GM20431 (cell line): ENCODE data around the gene GRK6.

Experiments
- in situ Hi-C: fragments of 300-500 bp; cut with MseI, MboI; formaldehyde crosslinking; loops from one replicate; pipeline ENCODE4 v1.15.0; 2020; ENCODE audit warnings: low sequenced_read_pairs; ENCODE audit not compliant: unreplicated experiment

GRK6 gene

DNA sequence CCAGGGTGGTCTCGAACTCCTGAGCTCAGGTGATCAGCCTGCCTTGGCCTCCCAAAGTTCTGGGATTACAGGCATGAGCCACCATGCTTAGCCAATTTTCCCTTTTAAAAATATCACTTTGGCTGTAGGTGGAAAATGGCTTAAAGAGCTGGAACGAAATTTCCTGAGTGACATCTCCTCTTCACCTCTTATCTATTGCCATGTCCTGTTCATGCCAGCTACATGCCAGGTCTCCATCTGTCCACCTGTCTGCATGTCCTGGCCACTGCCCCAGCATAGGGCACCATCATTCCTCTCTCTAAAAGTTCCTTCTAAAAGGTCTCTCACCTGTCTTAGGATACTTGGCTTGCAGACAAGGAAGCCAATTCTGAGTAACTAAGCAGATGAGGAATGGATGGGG lies 2.8 kb upstream of the GRK6 start:
- in situ Hi-C loops = no loop called here

DNA sequence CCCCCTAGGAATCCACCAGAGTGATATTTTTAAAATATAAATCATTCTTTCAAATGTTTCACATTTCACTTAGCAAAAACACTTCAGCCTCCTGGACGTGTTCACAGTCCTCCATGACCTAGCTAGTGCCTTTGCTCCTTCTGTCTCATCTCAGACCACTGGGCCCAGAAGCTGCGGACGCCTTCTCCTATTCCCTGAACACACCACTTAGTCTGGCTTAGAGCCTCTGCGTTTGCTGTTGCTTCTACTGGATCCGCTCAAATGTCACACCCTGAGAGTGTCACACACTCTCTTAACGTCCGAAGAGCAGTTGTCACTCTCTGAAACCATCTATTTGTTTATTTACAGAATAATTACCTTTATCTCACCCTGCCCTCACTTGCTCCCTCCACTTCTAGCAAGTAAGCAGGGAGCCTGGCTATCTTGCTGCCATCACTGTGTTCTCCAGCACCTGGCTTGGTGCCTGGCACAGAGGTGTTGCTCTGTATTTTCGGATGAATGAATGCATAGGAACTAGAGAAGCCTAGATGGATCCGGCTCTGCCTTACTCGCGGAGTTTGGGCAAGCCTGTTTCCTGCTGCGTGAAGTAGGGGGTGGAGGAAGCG lies 1.2 kb upstream of the GRK6 start:
- in situ Hi-C loops = no loop called here

DNA sequence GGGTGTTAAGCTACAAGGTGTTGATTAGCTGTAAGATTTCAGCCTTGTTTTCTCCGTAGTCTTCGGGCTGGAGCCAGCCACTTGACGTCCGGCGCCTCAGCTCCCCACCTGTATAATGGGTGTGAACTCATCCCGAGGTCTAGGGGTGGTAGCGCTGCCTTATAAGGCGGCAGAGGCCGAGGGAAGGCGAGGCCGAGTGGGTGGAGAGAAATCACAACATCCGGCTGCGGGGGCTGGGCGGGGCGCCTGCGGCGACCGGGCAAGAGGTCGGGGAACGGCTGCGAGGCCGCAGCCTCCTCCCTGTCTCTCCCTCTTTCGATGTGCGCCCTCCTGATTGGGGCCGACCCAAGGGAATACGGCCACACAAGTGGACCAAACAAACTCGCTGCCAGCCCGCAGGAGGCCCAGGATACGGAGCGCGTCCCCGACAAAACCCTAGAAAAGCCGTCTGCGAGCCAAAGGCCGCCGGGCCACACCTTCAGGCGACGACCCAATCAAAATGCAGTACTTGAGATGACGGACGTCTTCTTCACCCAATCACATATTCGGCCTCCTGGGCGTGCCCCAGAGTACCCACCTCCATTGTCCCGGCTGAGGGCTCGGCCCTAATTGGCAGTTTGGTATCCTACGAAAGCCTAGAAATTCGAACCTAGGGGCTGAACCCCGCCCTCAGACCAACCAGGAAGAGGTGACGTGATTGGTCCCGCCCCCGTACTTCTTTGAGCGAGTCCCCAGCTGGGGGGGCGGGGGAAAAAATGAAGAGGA lies 493 bp upstream of the GRK6 start:
- in situ Hi-C loops = no loop called here

DNA sequence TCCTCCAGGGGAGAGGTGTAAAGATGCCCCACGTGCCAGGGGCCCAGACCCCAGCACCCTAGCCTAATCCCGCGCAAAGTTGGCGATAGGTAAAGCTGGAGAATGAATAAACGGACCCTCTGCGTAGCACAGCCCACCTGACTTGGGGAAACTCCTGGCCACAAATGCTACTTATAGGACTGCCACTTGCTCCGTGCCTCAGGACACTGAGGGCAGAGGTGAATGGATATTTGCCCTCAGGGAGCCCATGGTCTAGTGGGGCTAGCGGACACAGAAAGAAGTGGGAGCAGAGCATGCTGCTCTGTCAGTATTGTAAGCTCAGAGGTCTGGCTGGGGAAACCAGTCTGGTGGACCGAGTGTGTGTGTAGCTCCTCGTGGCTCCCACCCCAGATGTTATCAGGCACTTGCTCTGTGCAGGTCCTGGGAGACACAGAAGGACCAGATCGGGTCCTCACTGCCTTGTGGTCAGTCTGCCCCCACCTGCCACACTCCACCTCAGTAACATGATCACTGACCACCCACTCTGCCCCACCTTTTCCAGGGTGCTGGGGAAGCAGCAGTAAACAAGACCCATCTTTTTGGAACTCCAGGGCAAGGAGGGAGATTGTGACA lies 841 bp downstream of the GRK6 start:
- in situ Hi-C loops = no loop called here

DNA sequence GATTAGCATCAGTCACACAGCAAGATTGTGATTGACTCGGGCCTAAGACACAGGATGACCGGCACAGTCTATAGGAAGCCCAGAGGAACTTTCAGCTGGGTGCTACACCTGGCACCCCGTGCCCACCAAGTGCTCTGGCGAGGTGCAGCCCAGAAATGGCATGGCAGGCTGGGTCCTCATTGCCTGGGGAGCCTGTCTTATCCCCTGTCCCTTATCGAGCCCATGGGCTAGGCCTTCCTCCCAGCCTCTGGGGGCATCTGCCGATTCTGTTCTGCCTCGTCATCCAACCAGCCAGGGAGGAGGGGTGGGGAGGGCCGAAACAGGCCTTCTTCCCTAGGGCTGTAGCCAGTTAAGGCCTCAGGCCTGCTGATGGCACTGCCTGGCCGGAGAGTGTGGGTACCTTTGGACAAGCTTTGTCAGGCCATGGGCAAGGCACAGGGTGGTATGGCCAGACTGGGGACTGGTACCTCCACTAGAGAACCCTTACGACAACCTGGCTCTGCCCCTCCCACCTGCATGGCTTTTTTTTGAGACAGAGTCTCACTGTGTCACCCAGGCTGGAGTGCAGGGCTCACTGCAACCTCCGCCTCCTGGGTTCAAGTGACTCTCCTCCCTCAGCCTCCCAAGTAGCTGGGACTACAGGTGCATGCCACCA lies 1.6 kb downstream of the GRK6 start:
- in situ Hi-C loops = no loop called here

DNA sequence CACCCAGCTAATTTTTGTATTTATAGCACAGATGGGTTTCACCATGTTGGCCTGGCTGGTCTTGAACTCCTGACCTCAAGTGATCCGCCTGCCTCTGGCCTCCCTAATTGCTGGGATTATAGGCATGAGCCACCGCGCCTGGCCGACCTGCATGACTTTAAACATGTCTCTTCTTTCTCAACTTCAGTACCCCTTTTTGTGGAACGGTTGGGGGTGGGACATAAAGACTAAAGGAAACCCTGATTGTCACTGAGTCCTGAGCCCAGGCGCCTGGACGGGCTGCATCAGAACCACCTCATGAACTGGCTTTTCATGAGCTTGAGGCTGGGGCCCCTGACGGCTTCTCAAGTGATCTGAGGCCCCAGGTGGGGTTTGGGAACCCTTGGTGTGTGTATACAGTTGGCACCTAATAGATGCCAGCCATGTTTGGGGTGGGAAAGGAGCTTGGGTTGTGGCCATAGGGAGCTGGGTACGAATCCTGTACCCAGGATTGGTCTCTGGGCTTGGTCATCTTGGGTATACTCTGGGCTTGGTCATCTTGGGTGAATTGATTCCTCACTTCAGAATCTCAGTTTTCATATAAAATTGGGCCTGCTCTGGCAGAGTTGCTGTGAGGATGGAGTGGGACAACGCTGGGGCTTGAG lies 2.2 kb downstream of the GRK6 start:
- in situ Hi-C loops = no loop called here

DNA sequence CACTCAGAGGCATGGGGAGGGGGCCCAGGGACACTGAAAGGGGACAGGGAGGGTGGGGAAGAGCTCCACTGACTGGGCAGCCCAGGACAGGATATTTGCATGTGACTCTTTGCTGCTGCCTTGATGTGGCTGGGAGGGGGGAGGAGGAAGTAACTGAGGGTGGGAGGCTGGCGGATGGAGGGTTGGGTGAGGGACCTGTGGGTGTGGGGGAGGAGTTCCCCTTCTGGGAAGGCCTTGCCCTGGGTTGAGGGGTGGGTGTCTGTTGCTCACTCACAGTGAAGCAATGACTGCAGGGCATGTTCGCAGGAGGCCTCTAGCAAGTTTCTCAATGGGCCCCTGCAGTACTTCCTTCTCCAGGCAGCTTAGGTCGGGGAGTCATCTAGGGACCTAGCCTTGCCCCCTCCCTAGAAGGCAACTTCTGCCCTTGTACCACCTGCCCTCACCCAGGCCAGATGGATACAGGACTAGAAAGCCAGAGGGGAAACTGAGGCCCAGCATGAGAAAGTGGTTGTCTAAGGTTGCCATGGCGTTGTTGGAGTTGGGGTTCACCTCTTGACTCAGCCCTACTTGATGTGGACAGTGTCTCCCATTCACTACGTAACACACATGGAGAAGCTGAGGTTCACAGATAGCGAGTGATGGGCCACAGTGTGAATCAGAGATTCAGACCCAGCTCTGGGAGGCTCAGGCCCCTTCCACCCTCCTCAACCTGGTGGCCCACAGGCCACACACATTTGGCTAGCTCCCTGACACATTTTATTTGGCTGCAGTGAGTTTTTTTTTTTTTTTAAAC lies 3.0 kb downstream of the GRK6 start:
- in situ Hi-C loops = no loop called here

DNA sequence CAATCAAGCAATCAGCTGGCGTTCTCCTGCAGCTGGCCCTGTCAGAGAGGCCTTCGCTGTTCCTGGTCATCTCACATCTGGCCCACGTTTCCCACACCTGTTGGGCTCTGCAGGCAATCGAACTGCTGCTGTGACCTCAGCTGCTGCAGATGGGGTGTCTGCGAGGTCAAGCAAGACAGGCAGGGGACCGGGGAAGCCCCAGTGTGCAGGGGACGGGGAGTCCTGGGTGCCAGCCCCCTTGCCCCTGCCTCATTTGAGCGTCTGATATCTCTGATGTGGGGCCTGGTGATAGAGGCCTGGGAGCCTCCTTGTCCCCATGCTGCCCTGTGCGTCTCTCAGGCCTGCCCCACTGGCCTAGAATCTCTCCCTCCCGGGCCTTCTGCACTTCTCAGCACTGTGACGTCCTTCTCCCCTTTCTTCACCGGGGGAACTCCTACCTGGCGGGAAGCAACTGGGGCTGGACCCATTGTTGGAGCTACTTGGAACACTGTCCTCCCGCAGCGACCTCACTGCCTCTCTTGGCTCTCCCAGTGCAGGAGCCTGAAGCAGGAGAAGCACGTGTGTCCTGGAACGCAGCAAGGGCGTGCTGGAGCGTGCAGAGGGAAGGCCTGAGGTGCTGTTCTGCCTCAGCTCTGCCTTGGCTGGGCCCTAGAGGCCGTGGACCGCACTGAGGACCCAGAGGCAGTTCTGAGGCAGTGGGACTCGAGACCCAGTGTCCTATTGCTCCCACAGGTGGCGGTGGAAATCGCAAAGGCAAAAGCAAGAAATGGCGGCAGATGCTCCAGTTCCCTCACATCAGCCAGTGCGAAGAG lies 3.9 kb downstream of the GRK6 start:
- in situ Hi-C loops = no loop called here

DNA sequence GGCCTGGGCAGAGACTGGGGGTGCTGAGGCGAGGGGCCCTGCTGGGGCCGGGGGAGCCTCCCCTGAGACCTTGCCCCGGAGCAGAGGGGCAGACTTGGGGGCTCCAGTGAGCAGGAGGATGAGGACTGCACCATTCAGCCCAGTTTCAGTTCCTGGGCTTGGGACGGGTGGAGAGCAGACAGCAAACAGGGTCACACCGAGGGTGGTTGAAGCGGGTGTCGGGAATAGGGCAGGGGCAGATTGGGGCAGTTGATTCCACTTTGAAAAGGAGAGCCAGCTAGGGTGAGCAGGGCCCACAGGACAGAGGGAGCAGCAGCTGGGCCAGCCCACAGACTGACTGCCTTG lies 4.5 kb downstream of the GRK6 start:
- in situ Hi-C loops = no loop called here

DNA sequence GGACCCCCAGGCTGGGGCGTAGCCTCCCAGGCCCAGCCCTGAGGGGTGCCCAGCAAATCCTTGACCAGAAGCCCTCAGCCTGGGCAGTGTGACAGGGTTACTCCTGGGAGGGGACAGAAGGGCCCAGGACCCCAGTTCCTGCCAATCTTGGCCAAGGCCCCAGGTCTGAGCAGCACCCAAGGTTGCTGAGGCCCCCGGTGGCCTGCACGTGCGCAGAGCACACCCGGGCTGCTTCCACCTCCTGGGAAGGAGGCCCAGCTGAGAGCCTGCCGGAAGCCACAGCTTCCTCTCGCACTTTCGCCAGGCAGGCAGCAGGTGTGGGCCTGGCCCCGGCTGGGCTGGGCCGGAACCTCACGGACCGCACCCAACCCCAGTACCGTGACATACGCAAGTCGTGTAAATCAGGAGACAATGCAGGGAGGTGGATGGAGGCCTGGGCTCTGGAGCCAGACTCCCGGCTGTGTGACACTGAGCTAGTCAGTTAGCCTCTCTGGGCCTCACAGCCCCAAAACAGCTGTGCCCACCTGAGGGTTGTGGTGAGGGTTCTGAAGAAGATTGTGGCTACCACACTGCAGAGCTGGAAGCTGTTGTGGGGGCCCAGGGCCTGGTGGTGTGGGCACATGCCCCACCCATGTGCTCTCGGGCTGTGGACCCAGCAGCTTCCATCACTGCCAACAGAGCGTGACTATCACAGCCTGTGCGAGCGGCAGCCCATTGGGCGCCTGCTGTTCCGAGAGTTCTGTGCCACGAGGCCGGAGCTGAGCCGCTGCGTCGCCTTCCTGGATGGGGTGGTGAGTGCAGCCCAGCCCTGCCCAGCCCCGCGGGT lies 5.1 kb downstream of the GRK6 start:
- in situ Hi-C loops = no loop called here

DNA sequence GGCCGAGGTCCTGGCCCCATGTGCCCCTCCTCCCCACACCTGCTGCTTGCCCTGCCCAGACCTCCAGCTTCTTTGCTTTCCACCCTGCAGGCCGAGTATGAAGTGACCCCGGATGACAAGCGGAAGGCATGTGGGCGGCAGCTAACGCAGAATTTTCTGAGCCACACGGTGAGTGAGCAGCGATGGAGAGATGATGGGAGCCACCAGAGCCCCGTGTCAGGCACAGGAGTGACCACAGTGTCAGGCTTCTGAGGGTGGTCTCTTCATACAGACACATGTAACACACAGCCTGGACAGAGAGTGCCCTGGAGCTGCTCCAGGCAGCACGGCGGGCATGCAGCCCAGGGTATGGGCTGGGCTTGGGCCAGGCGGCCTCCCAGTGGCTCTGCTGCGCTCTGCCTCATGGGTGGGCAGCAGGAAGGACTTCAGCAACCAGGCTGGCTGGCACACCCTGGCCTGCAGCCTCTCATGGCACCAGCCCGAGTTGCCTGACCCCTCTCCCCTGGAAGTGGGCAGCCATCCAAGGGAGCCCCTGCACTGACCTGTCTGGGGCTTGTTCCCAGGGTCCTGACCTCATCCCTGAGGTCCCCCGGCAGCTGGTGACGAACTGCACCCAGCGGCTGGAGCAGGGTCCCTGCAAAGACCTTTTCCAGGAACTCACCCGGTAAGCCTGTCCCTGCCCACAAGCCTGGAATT lies 5.8 kb downstream of the GRK6 start:
- in situ Hi-C loops = no loop called here

DNA sequence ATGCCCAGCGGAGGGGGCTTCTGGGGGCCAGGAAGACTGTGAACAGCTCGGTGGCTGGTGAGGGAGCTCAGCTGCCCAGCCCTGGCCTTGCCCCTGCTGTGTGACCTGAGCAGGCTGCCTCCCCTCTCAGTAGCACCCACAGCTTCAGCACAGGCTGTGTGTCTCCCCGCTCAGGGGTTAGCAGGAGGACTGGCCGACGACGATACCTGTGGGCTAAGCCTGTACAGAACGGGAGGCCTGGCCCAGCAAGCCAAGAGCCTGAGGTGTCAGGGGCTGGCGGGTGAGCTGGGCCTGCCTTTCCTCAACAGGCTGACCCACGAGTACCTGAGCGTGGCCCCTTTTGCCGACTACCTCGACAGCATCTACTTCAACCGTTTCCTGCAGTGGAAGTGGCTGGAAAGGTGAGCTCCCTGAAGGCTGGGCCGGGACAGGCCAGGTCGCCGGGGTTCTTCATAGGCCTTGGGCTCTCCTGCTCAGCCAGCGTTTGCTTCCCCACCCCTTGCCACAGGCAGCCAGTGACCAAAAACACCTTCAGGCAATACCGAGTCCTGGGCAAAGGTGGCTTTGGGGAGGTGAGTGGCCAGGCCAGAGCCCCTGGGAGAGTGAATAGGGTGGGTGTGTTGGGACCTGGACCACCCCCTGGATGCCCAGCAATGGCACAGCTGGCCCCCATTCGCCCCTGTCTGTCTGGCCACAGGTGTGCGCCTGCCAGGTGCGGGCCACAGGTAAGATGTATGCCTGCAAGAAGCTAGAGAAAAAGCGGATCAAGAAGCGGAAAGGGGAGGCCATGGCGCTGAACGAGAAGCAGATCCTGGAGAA lies 6.6 kb downstream of the GRK6 start:
- in situ Hi-C loops = no loop called here

DNA sequence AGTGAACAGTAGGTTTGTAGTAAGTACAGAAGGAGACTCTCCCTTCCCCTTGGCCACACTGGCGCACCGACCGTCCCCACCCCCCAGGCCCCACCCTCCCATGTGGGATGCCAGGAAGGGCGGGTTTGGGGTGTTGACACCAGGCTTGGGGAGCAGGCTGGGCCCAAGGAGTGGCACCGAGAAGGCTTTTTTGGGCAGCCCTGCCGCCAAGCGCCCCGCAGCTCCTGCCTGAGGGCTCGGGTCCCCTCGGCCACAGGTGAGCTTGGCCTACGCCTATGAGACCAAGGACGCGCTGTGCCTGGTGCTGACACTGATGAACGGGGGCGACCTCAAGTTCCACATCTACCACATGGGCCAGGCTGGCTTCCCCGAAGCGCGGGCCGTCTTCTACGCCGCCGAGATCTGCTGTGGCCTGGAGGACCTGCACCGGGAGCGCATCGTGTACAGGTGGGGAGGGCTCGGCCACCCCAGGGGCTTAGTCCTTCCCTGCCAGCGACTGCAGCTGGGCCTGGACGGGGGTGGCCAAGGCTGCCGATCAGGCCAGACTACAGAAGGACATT lies 7.3 kb downstream of the GRK6 start:
- in situ Hi-C loops = no loop called here

DNA sequence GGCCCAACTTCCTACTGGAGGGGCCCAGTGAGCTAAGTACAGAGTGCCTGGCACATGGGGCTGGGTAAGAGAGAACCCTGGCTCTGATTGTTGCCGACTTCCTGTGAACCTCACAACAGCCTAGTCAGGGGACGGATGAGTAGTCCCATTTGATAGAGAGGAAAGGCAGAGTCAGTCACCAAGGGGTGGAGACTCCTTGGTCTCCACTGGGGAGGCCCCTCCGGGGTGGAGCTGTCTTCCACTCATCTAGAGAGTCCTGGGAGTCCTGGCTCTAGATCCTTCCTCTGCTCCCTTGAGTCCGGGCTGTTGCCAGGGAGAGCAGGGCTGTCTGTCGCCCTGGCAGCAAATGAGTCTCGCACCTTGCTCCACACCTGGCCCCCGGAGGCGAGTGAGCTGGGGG lies 8.0 kb downstream of the GRK6 start:
- in situ Hi-C loops = no loop called here

DNA sequence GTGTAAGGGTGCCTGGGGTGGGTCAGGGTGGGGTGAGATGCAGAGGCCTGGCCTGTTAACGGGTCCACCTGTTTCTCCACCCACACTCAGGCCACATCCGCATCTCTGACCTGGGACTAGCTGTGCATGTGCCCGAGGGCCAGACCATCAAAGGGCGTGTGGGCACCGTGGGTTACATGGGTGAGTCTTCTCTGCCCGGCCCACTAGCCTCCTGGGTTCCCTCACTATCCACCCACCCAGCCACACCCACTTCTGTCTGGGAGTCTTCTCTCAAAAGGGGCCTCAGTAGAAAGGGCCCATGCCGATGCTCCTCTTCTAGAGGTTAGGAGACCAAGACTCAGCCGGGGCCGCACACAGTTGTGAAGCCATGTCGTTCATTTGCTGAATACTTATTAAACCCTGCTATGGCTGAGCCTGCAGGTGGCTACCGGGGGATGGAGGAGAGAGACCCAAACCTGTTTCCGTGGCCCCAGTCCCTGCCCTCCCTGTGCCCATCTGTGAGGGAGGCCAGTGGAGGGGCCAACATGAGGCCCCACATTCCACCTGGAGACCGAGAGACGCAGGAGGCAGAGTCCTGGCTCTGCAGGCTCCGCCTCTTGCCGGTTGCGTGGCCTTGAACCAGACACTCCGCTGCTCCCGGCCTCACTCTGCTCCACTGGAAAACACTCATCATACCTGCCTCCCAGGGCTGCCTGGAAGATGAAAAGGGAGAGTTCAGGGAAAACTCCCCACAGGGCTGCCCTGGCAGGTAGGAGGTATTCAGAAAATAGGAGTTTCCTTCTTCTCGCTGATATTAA lies 8.7 kb downstream of the GRK6 start:
- in situ Hi-C loops = no loop called here
